Loucy (cell line): ENCODE data around the gene ARL3.

Source experiments
- CTCF ChIP-seq: fragments of 200-600 bp; sonication (generic); conservative IDR thresholded peaks from 2 replicates; pipeline ENCODE4 v1.5.1; 2014; ENCODE audit warnings: mild to moderate bottlenecking, antibody characterized with exemption, low read length
- EZH2phosphoT487 ChIP-seq: fragments of 200-600 bp; IDR thresholded peaks from 2 replicates; pipeline ENCODE4 v1.6.1; 2018; ENCODE audit warnings: antibody characterized with exemption, mild to moderate bottlenecking, moderate library complexity, borderline replicate concordance

- no peak for TF ChIP-seq CTCF
- no peak for TF ChIP-seq EZH2phosphoT487
Measured at GRCh38 chr10:102642736-102643335, 71.4 kb downstream of the ARL3 start.
